Suprapubic skin (tissue), 3 donors: ENCODE results near the gene SPATA3.

Experiments
- EP300 ChIP-seq: sonication (generic); formaldehyde crosslinking; IDR thresholded peaks from one replicate; pipeline ENCODE4 v1.6.1; 2017; ENCODE audit warnings: antibody characterized with exemption
- TF ChIP-seq, protein P1 (sequence below), 2 donors: fragments of 200-600 bp in 1 of 2; fragments of 450-650 bp in 1 of 2; sonication (generic) in 1 of 2; IDR thresholded peaks; one replicate each; pipeline ENCODE4 v1.5.1; 2016 to 2019; ENCODE audit warnings: antibody characterized with exemption in 2 of 2, mild to moderate bottlenecking in 1 of 2, moderate library complexity in 1 of 2

DNA sequence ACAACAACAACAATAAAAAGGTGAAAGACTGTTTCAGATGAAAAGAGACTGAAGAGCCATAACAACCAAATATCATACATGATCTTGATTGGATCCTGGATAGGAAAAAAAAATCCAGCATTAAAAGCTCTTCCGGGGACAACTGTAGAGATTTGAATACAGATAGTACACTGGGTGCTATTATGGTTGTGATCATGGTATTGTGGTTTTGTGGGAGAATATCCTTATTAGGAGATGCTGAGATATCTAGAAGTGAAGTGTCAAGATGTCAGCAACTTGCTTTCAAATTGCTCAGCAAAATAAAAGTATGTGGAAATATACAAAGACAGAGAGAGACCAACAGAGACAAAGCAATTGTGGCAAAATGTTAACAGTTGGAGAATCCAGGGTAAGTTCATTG, 15.5 kb upstream of the SPATA3 start:
- TF ChIP-seq, protein P1, sequence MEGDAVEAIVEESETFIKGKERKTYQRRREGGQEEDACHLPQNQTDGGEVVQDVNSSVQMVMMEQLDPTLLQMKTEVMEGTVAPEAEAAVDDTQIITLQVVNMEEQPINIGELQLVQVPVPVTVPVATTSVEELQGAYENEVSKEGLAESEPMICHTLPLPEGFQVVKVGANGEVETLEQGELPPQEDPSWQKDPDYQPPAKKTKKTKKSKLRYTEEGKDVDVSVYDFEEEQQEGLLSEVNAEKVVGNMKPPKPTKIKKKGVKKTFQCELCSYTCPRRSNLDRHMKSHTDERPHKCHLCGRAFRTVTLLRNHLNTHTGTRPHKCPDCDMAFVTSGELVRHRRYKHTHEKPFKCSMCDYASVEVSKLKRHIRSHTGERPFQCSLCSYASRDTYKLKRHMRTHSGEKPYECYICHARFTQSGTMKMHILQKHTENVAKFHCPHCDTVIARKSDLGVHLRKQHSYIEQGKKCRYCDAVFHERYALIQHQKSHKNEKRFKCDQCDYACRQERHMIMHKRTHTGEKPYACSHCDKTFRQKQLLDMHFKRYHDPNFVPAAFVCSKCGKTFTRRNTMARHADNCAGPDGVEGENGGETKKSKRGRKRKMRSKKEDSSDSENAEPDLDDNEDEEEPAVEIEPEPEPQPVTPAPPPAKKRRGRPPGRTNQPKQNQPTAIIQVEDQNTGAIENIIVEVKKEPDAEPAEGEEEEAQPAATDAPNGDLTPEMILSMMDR (IDR thresholded peaks at IDR 0.05): no peak
- TF ChIP-seq EP300: no peak
